K562 (cell line): ENCODE data around the gene PTOV1. TPM values are rescaled to one million over a fixed set of nuclear protein-coding genes. Genes with fewer than 3 reads are reported as not detected.

Experiments
- BDP1 ChIP-seq: IDR thresholded peaks from 3 replicates; pipeline ENCODE4 v1.6.1; 2011; ENCODE audit not compliant: insufficient read length, insufficient read depth
- CBFB ChIP-seq: sonication (generic); formaldehyde crosslinking; IDR thresholded peaks from 2 replicates; pipeline ENCODE4 v1.4.0; 2020; ENCODE audit warnings: mild to moderate bottlenecking, missing genetic modification reagents
- ELK3 ChIP-seq: fragments of 450-650 bp; formaldehyde crosslinking; IDR thresholded peaks from 2 replicates; pipeline ENCODE4 v1.4.0; 2020; ENCODE audit warnings: mild to moderate bottlenecking
- HSF4 ChIP-seq: fragments of 250-450 bp; sonication (Bioruptor Pico); IDR thresholded peaks from 2 replicates; pipeline ENCODE4 v2.1.2; 2022; ENCODE audit warnings: mild to moderate bottlenecking, moderate library complexity, borderline replicate concordance
- ILF3 ChIP-seq: fragments of 450-650 bp; IDR thresholded peaks from 2 replicates; pipeline ENCODE4 v1.6.1; 2018; ENCODE audit warnings: antibody characterized with exemption, mild to moderate bottlenecking, moderate library complexity, borderline replicate concordance
- MTA2 ChIP-seq: fragments of 450-650 bp; IDR thresholded peaks from 2 replicates; pipeline ENCODE4 v1.6.1; 2016; ENCODE audit warnings: low read depth
- NR1H2 ChIP-seq: sonication (generic); formaldehyde crosslinking; IDR thresholded peaks from 2 replicates; pipeline ENCODE4 v1.4.0; 2020; ENCODE audit warnings: mild to moderate bottlenecking, missing genetic modification reagents
- NUFIP1 ChIP-seq: fragments of 450-650 bp; IDR thresholded peaks from 2 replicates; pipeline ENCODE4 v1.6.1; 2018; ENCODE audit not compliant: partially characterized antibody
- POLR3A ChIP-seq: IDR thresholded peaks from 2 replicates; pipeline ENCODE4 v1.6.1; 2011; ENCODE audit warnings: borderline replicate concordance, mild to moderate bottlenecking, moderate library complexity; ENCODE audit not compliant: insufficient read length, insufficient read depth; ENCODE audit errors: extremely low read depth
- PPARD ChIP-seq: fragments of 250-450 bp; sonication (Bioruptor Pico); IDR thresholded peaks from 2 replicates; pipeline ENCODE4 v1.8.0; 2022; ENCODE audit warnings: inconsistent platforms, mild to moderate bottlenecking, moderate library complexity
- RBM14 ChIP-seq: fragments of 200-400 bp; formaldehyde crosslinking; IDR thresholded peaks from 2 replicates; pipeline ENCODE4 v1.6.1; 2018; ENCODE audit warnings: low read depth, mild to moderate bottlenecking, low read length, moderate library complexity, borderline replicate concordance; ENCODE audit not compliant: insufficient read depth
- SIX5 ChIP-seq, 2 experiments: IDR thresholded peaks; 2 replicates each; pipeline ENCODE4 v1.6.1; 2011; ENCODE audit warnings: low read length in 2 of 2, borderline replicate concordance in 1 of 2, low read depth in 1 of 2, mild to moderate bottlenecking in 1 of 2, moderate library complexity in 1 of 2; ENCODE audit not compliant: insufficient read depth in 1 of 2
- TCF7 ChIP-seq: sonication (generic); IDR thresholded peaks from 2 replicates; pipeline ENCODE4 v1.6.1; 2016; ENCODE audit warnings: antibody characterized with exemption, borderline replicate concordance
- TEAD1 ChIP-seq, 2 experiments: fragments of 450-650 bp in 1 of 2; sonication (generic) in 1 of 2; formaldehyde crosslinking; IDR thresholded peaks; 2 replicates each; pipeline versions ENCODE4 v1.4.0 to v1.8.0; 2020 to 2022; ENCODE audit warnings: mild to moderate bottlenecking in 2 of 2, missing genetic modification reagents in 1 of 2
- ZBTB1 ChIP-seq: sonication (generic); formaldehyde crosslinking; IDR thresholded peaks from 2 replicates; pipeline ENCODE4 v1.8.1; 2023; ENCODE audit warnings: missing genetic modification reagents, low read depth, mild to moderate bottlenecking, borderline replicate concordance
- ZNF175 ChIP-seq: fragments of 200-800 bp; sonication (Bioruptor generic); IDR thresholded peaks from 2 replicates; pipeline ENCODE4 v1.6.1; 2016; ENCODE audit warnings: low read depth, mild to moderate bottlenecking, missing genetic modification characterization, missing compliant biosample characterization
- ZNF232 ChIP-seq: sonication (generic); formaldehyde crosslinking; IDR thresholded peaks from 2 replicates; pipeline ENCODE4 v1.8.0; 2022; ENCODE audit warnings: mild to moderate bottlenecking, missing genetic modification reagents
- ZNF384 ChIP-seq: IDR thresholded peaks from 2 replicates; pipeline ENCODE4 v1.6.1; 2012; ENCODE audit warnings: low read depth, low read length, improper control_type of control experiment
- ZNF699 ChIP-seq: fragments of 250-450 bp; sonication (Bioruptor Pico); IDR thresholded peaks from 2 replicates; pipeline ENCODE4 v1.8.0; 2021; ENCODE audit warnings: mild to moderate bottlenecking, moderate library complexity; ENCODE audit not compliant: insufficient replicate concordance
- polyA plus RNA-seq, 8 experiments: library from polyadenylated mRNA; depleted of rRNA in 4 of 8; stranded (reverse) in 5 of 8; unstranded in 3 of 8; fragments of >200 nt; fragmentation: Nextera tagmentation in 2 of 8; fragmentation: Illumina TruSeq in 1 of 8; extraction: Ambion mirVana in 2 of 8; extraction: Trizol in 1 of 8; gene quantifications; 2 replicates each; pipeline versions ENCODE4 v1.2.1 to v1.2.3, GENCODE V29; 2011 to 2014; ENCODE audit warnings: inconsistent platforms in 1 of 8, missing spikeins in 1 of 8
- total RNA-seq, 7 experiments: library from RNA; depleted of rRNA in 6 of 7; stranded (reverse); fragments of >200 nt in 6 of 7; fragmentation: Illumina TruSeq in 2 of 7; extraction: Trizol in 2 of 7; gene quantifications; 2 replicates each; pipeline versions ENCODE4 v1.2.1 to v1.2.3, GENCODE V29; 2011 to 2021; ENCODE audit warnings: low replicate concordance in 1 of 7
- TF ChIP-seq, protein P1 (sequence below): fragments of 450-650 bp; conservative IDR thresholded peaks from 2 replicates; pipeline ENCODE4 v1.6.1; 2016; ENCODE audit warnings: missing genetic modification characterization, low read depth, mild to moderate bottlenecking, control low read depth, missing compliant biosample characterization
- TF ChIP-seq, protein P2 (sequence below): sonication (generic); formaldehyde crosslinking; IDR thresholded peaks from 2 replicates; pipeline ENCODE4 v1.9.0; 2022; ENCODE audit warnings: mild to moderate bottlenecking, missing genetic modification reagents
- TF ChIP-seq, protein P3 (sequence below): fragments of 250-450 bp; sonication (Bioruptor Pico); IDR thresholded peaks from 2 replicates; pipeline ENCODE4 v1.6.1; 2021; ENCODE audit warnings: mild to moderate bottlenecking
- TF ChIP-seq, protein P4 (sequence below): sonication (generic); formaldehyde crosslinking; IDR thresholded peaks from 2 replicates; pipeline ENCODE4 v1.8.1; 2022; ENCODE audit warnings: missing genetic modification reagents

PTOV1 gene
- total and polyA plus RNA-seq, 9 of the 15 experiments (the other 6 are each of a cell fraction or from before 2014, with no cell fraction given), result 4.9 to 169 (median 43.5) TPM

DNA sequence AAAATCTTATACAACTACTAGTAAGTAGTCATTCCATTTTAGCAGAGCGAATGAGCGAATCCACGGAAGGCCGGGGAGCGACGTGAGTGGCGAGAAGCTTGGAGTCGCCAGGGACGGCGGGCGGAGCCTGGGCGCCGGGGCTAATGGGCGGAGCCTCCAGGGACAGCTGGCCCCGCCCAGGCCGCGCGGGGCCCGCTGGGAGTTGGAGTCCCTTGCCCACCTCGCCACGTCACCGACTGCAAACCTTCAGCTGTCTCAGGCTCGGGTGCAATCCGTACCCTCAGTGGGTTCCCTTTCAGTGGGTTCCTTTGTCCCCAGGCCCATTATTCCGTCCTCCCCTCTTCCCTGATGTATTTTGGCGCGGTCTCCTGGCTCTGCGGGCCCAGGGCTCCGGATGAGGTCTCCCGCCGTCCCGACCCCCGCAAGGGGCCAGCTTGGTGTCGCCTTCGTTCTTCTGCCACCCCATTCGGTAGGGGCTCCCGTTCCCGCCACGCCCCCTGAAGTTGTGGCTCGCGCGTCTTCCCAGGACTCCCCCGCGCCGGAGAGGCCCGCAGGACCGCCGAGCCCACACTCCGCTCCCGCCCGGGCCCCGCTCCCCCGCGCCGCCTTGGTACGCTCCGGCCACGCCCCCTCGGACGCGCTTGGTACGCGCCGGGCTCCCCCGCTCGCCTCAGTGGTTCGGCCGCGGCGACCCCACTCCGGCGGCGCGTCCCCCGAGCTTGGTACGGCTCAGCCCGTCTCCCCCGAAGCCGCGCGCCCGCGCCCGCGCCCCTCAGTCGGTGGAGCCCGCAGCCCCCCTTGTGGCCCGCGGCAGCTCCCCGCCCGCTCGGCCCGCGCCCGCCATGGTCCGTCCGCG lies at the start of gene PTOV1 (continued):
- TF ChIP-seq, protein P1, sequence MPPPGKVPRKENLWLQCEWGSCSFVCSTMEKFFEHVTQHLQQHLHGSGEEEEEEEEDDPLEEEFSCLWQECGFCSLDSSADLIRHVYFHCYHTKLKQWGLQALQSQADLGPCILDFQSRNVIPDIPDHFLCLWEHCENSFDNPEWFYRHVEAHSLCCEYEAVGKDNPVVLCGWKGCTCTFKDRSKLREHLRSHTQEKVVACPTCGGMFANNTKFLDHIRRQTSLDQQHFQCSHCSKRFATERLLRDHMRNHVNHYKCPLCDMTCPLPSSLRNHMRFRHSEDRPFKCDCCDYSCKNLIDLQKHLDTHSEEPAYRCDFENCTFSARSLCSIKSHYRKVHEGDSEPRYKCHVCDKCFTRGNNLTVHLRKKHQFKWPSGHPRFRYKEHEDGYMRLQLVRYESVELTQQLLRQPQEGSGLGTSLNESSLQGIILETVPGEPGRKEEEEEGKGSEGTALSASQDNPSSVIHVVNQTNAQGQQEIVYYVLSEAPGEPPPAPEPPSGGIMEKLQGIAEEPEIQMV (tag), result no peak
- TF ChIP-seq CBFB (CRISPR knock-in tag), result no peak
- no peak for TF ChIP-seq POLR3A
- no peak for TF ChIP-seq HSF4
- no peak for TF ChIP-seq PPARD
- TF ChIP-seq, protein P2, sequence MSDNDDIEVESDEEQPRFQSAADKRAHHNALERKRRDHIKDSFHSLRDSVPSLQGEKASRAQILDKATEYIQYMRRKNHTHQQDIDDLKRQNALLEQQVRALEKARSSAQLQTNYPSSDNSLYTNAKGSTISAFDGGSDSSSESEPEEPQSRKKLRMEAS (CRISPR knock-in tag), result peak; percentile 63
- peak; percentile 94; the same call in 1 of the 2 replicates for TF ChIP-seq ZBTB1 (CRISPR knock-in tag)
- TF ChIP-seq ELK3 (CRISPR knock-in tag), result no peak
- TF ChIP-seq ZNF232 (CRISPR knock-in tag), result peak; percentile 76; the same call in 1 of the 2 replicates
- TF ChIP-seq SIX5 (IDR thresholded peaks at IDR 0.05; ENCODE audit: borderline replicate concordance in 1 of 2, insufficient read depth in 1 of 2, low read depth in 1 of 2, low read length in 2 of 2), result peak; percentile 78 to 85
- peak; percentile 30 for TF ChIP-seq NUFIP1
- TF ChIP-seq ZNF175, result no peak
- no peak for TF ChIP-seq BDP1
- no peak for TF ChIP-seq ILF3
- TF ChIP-seq ZNF699, result no peak
- TF ChIP-seq NR1H2 (CRISPR knock-in tag), result no peak
- 0 out of 2 replicates have a peak, but pooled peaks have one; percentile 10 for TF ChIP-seq MTA2
- TF ChIP-seq TEAD1 (CRISPR knock-in tag; IDR thresholded peaks at IDR 0.05), result peak; percentile 45 to 90; a peak in 2 of 4 replicates
- TF ChIP-seq, protein P3, sequence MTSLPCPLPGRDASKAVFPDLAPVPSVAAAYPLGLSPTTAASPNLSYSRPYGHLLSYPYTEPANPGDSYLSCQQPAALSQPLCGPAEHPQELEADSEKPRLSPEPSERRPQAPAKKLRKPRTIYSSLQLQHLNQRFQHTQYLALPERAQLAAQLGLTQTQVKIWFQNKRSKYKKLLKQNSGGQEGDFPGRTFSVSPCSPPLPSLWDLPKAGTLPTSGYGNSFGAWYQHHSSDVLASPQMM (CRISPR knock-in tag), result no peak
- TF ChIP-seq RBM14, result no peak
- no peak for TF ChIP-seq TCF7
- 0 out of 2 replicates have a peak, but pooled peaks have one; percentile 7 for TF ChIP-seq ZNF384
- TF ChIP-seq, protein P4, sequence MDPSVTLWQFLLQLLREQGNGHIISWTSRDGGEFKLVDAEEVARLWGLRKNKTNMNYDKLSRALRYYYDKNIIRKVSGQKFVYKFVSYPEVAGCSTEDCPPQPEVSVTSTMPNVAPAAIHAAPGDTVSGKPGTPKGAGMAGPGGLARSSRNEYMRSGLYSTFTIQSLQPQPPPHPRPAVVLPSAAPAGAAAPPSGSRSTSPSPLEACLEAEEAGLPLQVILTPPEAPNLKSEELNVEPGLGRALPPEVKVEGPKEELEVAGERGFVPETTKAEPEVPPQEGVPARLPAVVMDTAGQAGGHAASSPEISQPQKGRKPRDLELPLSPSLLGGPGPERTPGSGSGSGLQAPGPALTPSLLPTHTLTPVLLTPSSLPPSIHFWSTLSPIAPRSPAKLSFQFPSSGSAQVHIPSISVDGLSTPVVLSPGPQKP (CRISPR knock-in tag), result no peak
